HCT116 (cell line): Measurements from ENCODE around the gene PAFAH1B1. TPM values are rescaled to one million over a fixed set of nuclear protein-coding genes. Genes with fewer than 3 reads are reported as not detected.

Experiments used
- ATAC-seq: fragments of 200-7000 bp; cut with Tn5 transposase; 2 replicates; pipeline ENCODE4 v1.9.1; 2020; ENCODE audit warnings: mild to moderate bottlenecking, moderate library complexity
- BruUV-seq: library from RNA; stranded (reverse); fragments of 400-500 nt; replicated peaks from 2 replicates; lab custom pipeline; 2021; lab: Mats Ljungman, UMichigan
- CTCF ChIA-PET: fragments of 300-600 bp; sonication (Branson Sonifier 250); formaldehyde crosslinking; loops from one replicate; lab custom pipeline; 2021; ENCODE audit warnings: antibody characterized with exemption; lab: Charles Lee
- POLR2A ChIA-PET: fragments of 300-600, 350-600 bp; sonication (Branson Sonifier 250); formaldehyde crosslinking; loops from one replicate; lab custom pipeline; 2021; ENCODE audit warnings: antibody characterized with exemption; lab: Charles Lee
- RAD21 ChIA-PET, 2 experiments: fragments of 300-600 bp; sonication (Branson Sonifier 250); formaldehyde crosslinking; loops; one replicate each; lab custom pipeline; 2023; ENCODE audit warnings: low total read pairs in 2 of 2; ENCODE audit not compliant: uncharacterized antibody in 2 of 2, unreplicated experiment in 2 of 2, low non-redundant PET in 1 of 2; lab: Charles Lee
- DNase-seq: peaks from one replicate; pipeline ENCODE4 v3.0.0-alpha.2; 2010; ENCODE audit warnings: low read depth, low spot score
- H2AFZ ChIP-seq: fragments of 200-600 bp; shearing (Covaris generic), sonication (generic); 2 replicates; pipeline ENCODE4 v1.6.1; 2017; ENCODE audit warnings: low read depth, mixed run types, mixed read lengths, antibody characterized with exemption, low read length; ENCODE audit not compliant: poor library complexity, severe bottlenecking
- H3K27ac ChIP-seq: 2 replicates; pipeline ENCODE4 v1.5.1; 2012; ENCODE audit warnings: low read depth, low read length
- H3K27me3 ChIP-seq: fragments of 200-600 bp; sonication (generic); 2 replicates; pipeline ENCODE4 v1.6.1; 2016; ENCODE audit warnings: mixed run types, low read length, mixed read lengths; ENCODE audit not compliant: insufficient read depth
- H3K36me3 ChIP-seq, 2 experiments: fragments of 200-500 bp in 1 of 2; fragments of 200-600 bp in 1 of 2; sonication (Bioruptor generic) in 1 of 2; sonication (generic) in 1 of 2; 2 replicates each; pipeline versions ENCODE4 v1.5.1 to v1.6.1; 2014 to 2016; ENCODE audit warnings: low read length in 2 of 2, inconsistent platforms in 1 of 2, mixed read lengths in 1 of 2, mixed run types in 1 of 2; ENCODE audit not compliant: insufficient read depth in 2 of 2, control insufficient read depth in 1 of 2
- H3K4me1 ChIP-seq, 2 experiments: fragments of 200-600 bp in 1 of 2; sonication (generic) in 1 of 2; 2 replicates each; pipeline versions ENCODE4 v1.5.1 to v1.6.1; 2012 to 2017; ENCODE audit warnings: low read length in 2 of 2, inconsistent platforms in 1 of 2, mild to moderate bottlenecking in 1 of 2, mixed read lengths in 1 of 2, mixed run types in 1 of 2, moderate library complexity in 1 of 2; ENCODE audit not compliant: insufficient read depth in 2 of 2, control insufficient read depth in 1 of 2
- H3K4me2 ChIP-seq: fragments of 200-600 bp; sonication (generic); 2 replicates; pipeline ENCODE4 v1.6.1; 2017; ENCODE audit warnings: mixed run types, low read length, mixed read lengths
- H3K4me3 ChIP-seq, 2 experiments: fragments of 200-600 bp in 1 of 2; sonication (generic) in 1 of 2; replicated peaks in 1 of 2; 2 replicates each; pipeline ENCODE4 v1.5.1; 2011 to 2016; ENCODE audit warnings: low read length in 2 of 2, control low read depth in 1 of 2, low read depth in 1 of 2, mild to moderate bottlenecking in 1 of 2, mixed read lengths in 1 of 2, mixed run types in 1 of 2
- H3K79me2 ChIP-seq: fragments of 200-600 bp; sonication (generic); 2 replicates; pipeline ENCODE4 v1.6.1; 2017; ENCODE audit warnings: mild to moderate bottlenecking, mixed run types, low read length, moderate library complexity, mixed read lengths; ENCODE audit not compliant: insufficient read depth
- H3K9ac ChIP-seq: fragments of 200-600 bp; sonication (generic); 2 replicates; pipeline ENCODE4 v1.6.1; 2016; ENCODE audit warnings: low read length, mixed read lengths
- H3K9me2 ChIP-seq: fragments of 200-600 bp; sonication (generic), shearing (Covaris generic); 2 replicates; pipeline ENCODE4 v1.6.1; 2017; ENCODE audit warnings: mixed run types, mild to moderate bottlenecking, moderate library complexity; ENCODE audit not compliant: insufficient read depth
- H3K9me3 ChIP-seq, 2 experiments: fragments of 200-500 bp in 1 of 2; fragments of 200-600 bp in 1 of 2; sonication (Bioruptor generic) in 1 of 2; sonication (generic) in 1 of 2; 2 replicates each; pipeline ENCODE4 v1.6.1; 2014 to 2017; ENCODE audit warnings: low read length in 2 of 2, mixed read lengths in 2 of 2, inconsistent platforms in 1 of 2, low read depth in 1 of 2, mild to moderate bottlenecking in 1 of 2, mixed run types in 1 of 2, moderate library complexity in 1 of 2; ENCODE audit not compliant: control insufficient read depth in 1 of 2, insufficient read depth in 1 of 2
- H4K20me1 ChIP-seq: fragments of 200-600 bp; sonication (generic), shearing (Covaris generic); 2 replicates; pipeline ENCODE4 v1.6.1; 2017; ENCODE audit warnings: mixed run types, mild to moderate bottlenecking, moderate library complexity; ENCODE audit not compliant: insufficient read depth
- ATF3 ChIP-seq: IDR thresholded peaks from 2 replicates; pipeline ENCODE4 v1.6.1; 2012
- CBX3 ChIP-seq: IDR thresholded peaks from 2 replicates; pipeline ENCODE4 v1.6.1; 2012; ENCODE audit warnings: low read depth
- CTCF ChIP-seq, 3 experiments: fragments of 200-600 bp in 1 of 3; sonication (generic) in 1 of 3; IDR thresholded peaks in 2 of 3; conservative IDR thresholded peaks in 1 of 3; 2 replicates each; pipeline ENCODE4 v1.5.1; 2012 to 2017; ENCODE audit warnings: low read depth in 2 of 3, low read length in 2 of 3, antibody characterized with exemption in 1 of 3, borderline replicate concordance in 1 of 3, control low read depth in 1 of 3, mild to moderate bottlenecking in 1 of 3, mixed read lengths in 1 of 3, mixed run types in 1 of 3, moderate library complexity in 1 of 3; ENCODE audit not compliant: insufficient read depth in 1 of 3
- ELF1 ChIP-seq: IDR thresholded peaks from 2 replicates; pipeline ENCODE4 v1.6.1; 2012; ENCODE audit warnings: low read depth, borderline replicate concordance
- EZH2 ChIP-seq: fragments of 200-600 bp; sonication (generic); IDR thresholded peaks from 2 replicates; pipeline ENCODE4 v1.6.1; 2017; ENCODE audit warnings: antibody characterized with exemption, mixed run types
- EZH2phosphoT487 ChIP-seq: fragments of 200-600 bp; IDR thresholded peaks from 2 replicates; pipeline ENCODE4 v1.6.1; 2018; ENCODE audit warnings: antibody characterized with exemption, borderline replicate concordance
- FOSL1 ChIP-seq: IDR thresholded peaks from 2 replicates; pipeline ENCODE4 v1.6.1; 2012; ENCODE audit warnings: low read depth
- MAX ChIP-seq: IDR thresholded peaks from 2 replicates; pipeline ENCODE4 v1.6.1; 2012
- POLR2AphosphoS5 ChIP-seq: IDR thresholded peaks from 2 replicates; pipeline ENCODE4 v1.6.1; 2011; ENCODE audit warnings: mild to moderate bottlenecking, low read depth, low read length, moderate library complexity
- RAD21 ChIP-seq: IDR thresholded peaks from 2 replicates; pipeline ENCODE4 v1.6.1; 2012; ENCODE audit warnings: low read depth, mild to moderate bottlenecking
- REST ChIP-seq: IDR thresholded peaks from 2 replicates; pipeline ENCODE4 v1.6.1; 2012; ENCODE audit warnings: low read depth
- SIN3A ChIP-seq: IDR thresholded peaks from 2 replicates; pipeline ENCODE4 v1.6.1; 2012; ENCODE audit warnings: low read depth
- SP1 ChIP-seq: IDR thresholded peaks from 2 replicates; pipeline ENCODE4 v1.6.1; 2012; ENCODE audit warnings: low read depth
- SRF ChIP-seq: IDR thresholded peaks from 2 replicates; pipeline ENCODE4 v1.6.1; 2012; ENCODE audit warnings: low read depth
- TCF7L2 ChIP-seq: IDR thresholded peaks from 2 replicates; pipeline ENCODE4 v1.7.0; 2011; ENCODE audit warnings: borderline replicate concordance, inconsistent platforms; ENCODE audit not compliant: insufficient read depth, insufficient read length; ENCODE audit errors: extremely low read depth
- YY1 ChIP-seq: IDR thresholded peaks from 2 replicates; pipeline ENCODE4 v1.6.1; 2011; ENCODE audit warnings: low read length, low read depth, moderate library complexity, mild to moderate bottlenecking; ENCODE audit not compliant: insufficient replicate concordance; ENCODE audit errors: extremely low read depth
- ZBTB33 ChIP-seq: IDR thresholded peaks from 2 replicates; pipeline ENCODE4 v1.6.1; 2011; ENCODE audit warnings: mild to moderate bottlenecking, low read length, moderate library complexity; ENCODE audit not compliant: insufficient replicate concordance; ENCODE audit errors: extremely low read depth
- ZFX ChIP-seq: fragments of 450-650 bp; IDR thresholded peaks from 2 replicates; pipeline ENCODE4 v1.6.1; 2017
- ZNF274 ChIP-seq: fragments of 200-500 bp; sonication (Bioruptor generic); IDR thresholded peaks from 2 replicates; pipeline ENCODE4 v1.6.1; 2014; ENCODE audit warnings: mild to moderate bottlenecking, low read depth, low read length, inconsistent platforms
- intact Hi-C: fragments of 100-400 bp; cut with micrococcal nuclease; formaldehyde crosslinking; loops from 2 replicates; pipeline ENCODE4 v1.10.0; 2022
- total RNA-seq: library from RNA; stranded (reverse); gene quantifications from one replicate; pipeline ENCODE4 v1.2.1, GENCODE V29; 2021; ENCODE audit not compliant: unreplicated experiment

PAFAH1B1 gene
- total RNA-seq, 1 experiment from 2014 or later = 113 TPM

- Histone ChIP-seq H3K4me1 (peaks cover 17 to 45% of the 10 kb centered on the region in 2 experiments), H3K27me3 (no peaks in the 10 kb centered on the region), H3K79me2 (no peaks in the 10 kb centered on the region), H3K9me3 (no peaks in the 10 kb centered on the region), H3K27ac (no peak overlapping the region), H3K36me3 (no peaks in the 10 kb centered on the region), H3K4me2 (no peak overlapping the region), H3K4me3 (no peak overlapping the region), H3K9ac (no peak overlapping the region), H3K9me2 (no peaks in the 10 kb centered on the region), H2AFZ (no peak overlapping the region), H4K20me1 (no peaks in the 10 kb centered on the region)
- ChIA-PET CTCF (no interaction called here), POLR2A (no interaction called here), RAD21 (no interaction called here)
- ATAC-seq = no peak
- no peak for DNase-seq
- TF ChIP-seq ATF3 (no peak), EZH2phosphoT487 (no peak), CBX3 (no peak), FOSL1 (no peak), ELF1 (no peak), REST (no peak), ZNF274 (no peak), ZFX (no peak), RAD21 (no peak), YY1 (no peak), ZBTB33 (no peak), CTCF (IDR thresholded peaks at IDR 0.05 in 2 of 3, conservative IDR thresholded peaks at IDR 0.05 in 1 of 3; ENCODE audit: borderline replicate concordance in 1 of 3, insufficient read depth in 1 of 3, low read depth in 2 of 3, low read length in 2 of 3) (no peak), EZH2 (no peak), SRF (no peak), TCF7L2 (no peak), MAX (no peak), SP1 (no peak), SIN3A (no peak), POLR2AphosphoS5 (no peak)
- intact Hi-C loops = no loop called here
- BruUV-seq = TSS peak; percentile 52
These were observed 129.2 kb downstream of the PAFAH1B1 start for GRCh38 chr17:2722611-2723010.
